PC-3 (cell line): ENCODE results near the gene FLRT1. TPM values are rescaled to one million over a fixed set of nuclear protein-coding genes. Genes with fewer than 3 reads are reported as not detected.

Source experiments
- ATAC-seq: fragments of 200-7000 bp; cut with Tn5 transposase; 2 replicates; pipeline ENCODE4 v1.9.1; 2020; ENCODE audit warnings: mild to moderate bottlenecking, moderate library complexity
- BruUV-seq: library from RNA; stranded (reverse); fragments of 400-500 nt; replicated peaks from 2 replicates; lab custom pipeline; 2021; lab: Mats Ljungman, UMichigan
- CTCF ChIA-PET: fragments of 300-600 bp; sonication (Branson Sonifier 250); formaldehyde crosslinking; loops from one replicate; lab custom pipeline; 2022; ENCODE audit warnings: antibody characterized with exemption; lab: Charles Lee
- POLR2A ChIA-PET: fragments of 300-600 bp; sonication (Branson Sonifier 250); formaldehyde crosslinking; loops from one replicate; lab custom pipeline; 2022; ENCODE audit warnings: antibody characterized with exemption; ENCODE audit not compliant: unreplicated experiment; lab: Charles Lee
- DNase-seq: peaks from one replicate; pipeline ENCODE4 v3.0.0-alpha.2; 2015
- H2AFZ ChIP-seq: fragments of 300-600 bp; sonication (generic); 2 replicates; pipeline ENCODE4 v1.6.0; 2016; ENCODE audit warnings: antibody characterized with exemption, low read length
- H3F3A ChIP-seq: fragments of 300-600 bp; sonication (generic); one replicate; pipeline ENCODE4 v1.6.0; 2017; ENCODE audit warnings: antibody characterized with exemption, low read length, control low read depth, mild to moderate bottlenecking; ENCODE audit not compliant: unreplicated experiment
- H3K27ac ChIP-seq: fragments of 300-600 bp; sonication (generic); 2 replicates; pipeline ENCODE4 v1.5.1; 2016; ENCODE audit warnings: mild to moderate bottlenecking, low read length
- H3K27me3 ChIP-seq: fragments of 300-600 bp; sonication (generic); 2 replicates; pipeline ENCODE4 v1.6.1; 2016; ENCODE audit warnings: low read length, mixed read lengths
- H3K36me3 ChIP-seq: fragments of 300-600 bp; sonication (generic); 2 replicates; pipeline ENCODE4 v1.6.1; 2016; ENCODE audit warnings: low read depth, mixed run types, low read length, mixed read lengths
- H3K4me1 ChIP-seq: fragments of 300-600 bp; sonication (generic); 2 replicates; pipeline ENCODE4 v1.5.1; 2016; ENCODE audit warnings: low read length; ENCODE audit not compliant: insufficient read depth
- H3K4me2 ChIP-seq: fragments of 300-600 bp; sonication (generic); 2 replicates; pipeline ENCODE4 v1.6.0; 2016; ENCODE audit warnings: low read length
- H3K4me3 ChIP-seq: fragments of 300-600 bp; sonication (generic); 2 replicates; pipeline ENCODE4 v1.5.1; 2016; ENCODE audit warnings: mild to moderate bottlenecking, low read length, mixed read lengths
- H3K79me2 ChIP-seq: fragments of 300-600 bp; sonication (generic); 2 replicates; pipeline ENCODE4 v1.6.1; 2017; ENCODE audit warnings: low read length, mixed read lengths
- H3K9ac ChIP-seq: fragments of 300-600 bp; sonication (generic); 2 replicates; pipeline ENCODE4 v1.6.0; 2016; ENCODE audit warnings: mild to moderate bottlenecking, low read length
- H3K9me2 ChIP-seq: fragments of 300-600 bp; sonication (generic); replicated peaks from 2 replicates; pipeline ENCODE4 v1.6.1; 2016; ENCODE audit warnings: mixed run types, low read length, mixed read lengths
- H3K9me3 ChIP-seq: fragments of 300-600 bp; sonication (generic); 2 replicates; pipeline ENCODE4 v1.6.1; 2016; ENCODE audit warnings: low read length, mixed read lengths
- H4K20me1 ChIP-seq: fragments of 300-600 bp; sonication (generic); 2 replicates; pipeline ENCODE4 v1.6.1; 2016; ENCODE audit warnings: low read length, mixed read lengths
- EZH2 ChIP-seq: fragments of 300-600 bp; sonication (generic); IDR thresholded peaks from one replicate; pipeline ENCODE4 v1.6.1; 2017; ENCODE audit warnings: antibody characterized with exemption, mild to moderate bottlenecking, low read length; ENCODE audit not compliant: unreplicated experiment
- EZH2phosphoT487 ChIP-seq: fragments of 300-600 bp; sonication (generic); IDR thresholded peaks from 2 replicates; pipeline ENCODE4 v1.6.1; 2018; ENCODE audit warnings: mild to moderate bottlenecking, antibody characterized with exemption, low read length, borderline replicate concordance
- intact Hi-C: fragments of 100-400 bp; cut with micrococcal nuclease; formaldehyde crosslinking; loops from 2 replicates; pipeline ENCODE4 v1.9.0; 2023
- total RNA-seq: library from RNA; depleted of rRNA; stranded (reverse); fragments of >200 nt; gene quantifications from 2 replicates; pipeline ENCODE4 v1.2.3, GENCODE V29; 2014; rRNA removed
- TF ChIP-seq, protein P1 (sequence below): fragments of 300-600 bp; sonication (generic); conservative IDR thresholded peaks from 2 replicates; pipeline ENCODE4 v1.5.1; 2017; ENCODE audit warnings: antibody characterized with exemption, low read depth, mild to moderate bottlenecking, low read length

The FLRT1 gene
- total RNA-seq, 1 experiment from 2014 or later, result not detected

DNA sequence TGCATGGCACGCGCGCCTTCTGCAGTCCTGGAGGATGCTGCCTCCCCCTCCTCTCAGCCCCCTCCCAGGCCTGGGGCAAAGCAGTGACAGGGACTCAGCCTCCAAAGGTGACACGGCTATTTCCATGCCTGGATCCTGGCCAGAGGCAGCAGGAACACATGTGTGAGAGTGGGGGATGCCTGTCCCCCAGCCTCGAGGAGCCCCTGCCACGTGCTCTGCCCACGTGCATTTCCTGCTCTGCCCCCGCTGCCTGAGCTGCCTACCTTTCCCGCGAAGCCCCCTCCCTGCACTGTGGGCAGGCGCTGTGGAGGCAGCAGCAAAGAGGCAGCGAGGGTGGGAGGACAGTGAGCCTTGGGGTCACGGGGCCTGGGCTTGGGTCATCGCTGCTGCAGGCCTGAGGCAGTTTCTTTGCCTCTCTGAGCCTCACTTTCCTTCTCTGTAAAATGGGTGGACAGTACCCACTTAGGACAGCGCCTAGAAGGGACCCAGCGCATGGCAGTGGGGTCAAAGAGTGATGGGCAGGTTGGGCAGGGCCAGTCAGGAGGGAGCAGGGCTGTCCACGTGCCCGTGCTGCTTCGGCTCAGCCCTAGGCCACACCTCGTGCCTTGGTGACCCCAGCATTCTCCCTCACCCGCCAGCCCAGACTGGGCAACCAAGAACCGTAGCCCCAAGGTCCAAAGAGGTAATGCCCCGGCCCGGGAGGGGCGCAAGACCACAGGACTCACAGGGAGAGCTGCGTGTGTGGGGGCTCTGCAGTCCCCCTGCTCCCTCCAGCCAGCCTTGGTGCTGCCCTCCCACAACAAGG, 48.6 kb downstream of the FLRT1 start:
- ChIA-PET CTCF (no interaction called here), POLR2A (interaction anchor here (0.5 kb wide), 1 partner anchor 120 kb away, joined by 10 read pairs; no protein-coding TSS in a partner anchor)
- no peaks in the 10 kb centered on the region for H3K9me3 ChIP-seq
- TF ChIP-seq EZH2phosphoT487 (no peak), EZH2 (no peak)
- TF ChIP-seq, protein P1, sequence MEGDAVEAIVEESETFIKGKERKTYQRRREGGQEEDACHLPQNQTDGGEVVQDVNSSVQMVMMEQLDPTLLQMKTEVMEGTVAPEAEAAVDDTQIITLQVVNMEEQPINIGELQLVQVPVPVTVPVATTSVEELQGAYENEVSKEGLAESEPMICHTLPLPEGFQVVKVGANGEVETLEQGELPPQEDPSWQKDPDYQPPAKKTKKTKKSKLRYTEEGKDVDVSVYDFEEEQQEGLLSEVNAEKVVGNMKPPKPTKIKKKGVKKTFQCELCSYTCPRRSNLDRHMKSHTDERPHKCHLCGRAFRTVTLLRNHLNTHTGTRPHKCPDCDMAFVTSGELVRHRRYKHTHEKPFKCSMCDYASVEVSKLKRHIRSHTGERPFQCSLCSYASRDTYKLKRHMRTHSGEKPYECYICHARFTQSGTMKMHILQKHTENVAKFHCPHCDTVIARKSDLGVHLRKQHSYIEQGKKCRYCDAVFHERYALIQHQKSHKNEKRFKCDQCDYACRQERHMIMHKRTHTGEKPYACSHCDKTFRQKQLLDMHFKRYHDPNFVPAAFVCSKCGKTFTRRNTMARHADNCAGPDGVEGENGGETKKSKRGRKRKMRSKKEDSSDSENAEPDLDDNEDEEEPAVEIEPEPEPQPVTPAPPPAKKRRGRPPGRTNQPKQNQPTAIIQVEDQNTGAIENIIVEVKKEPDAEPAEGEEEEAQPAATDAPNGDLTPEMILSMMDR, result no peak
- BruUV-seq, result no TSS peak
- H3K4me2 ChIP-seq, result no peak overlapping the region
- H3K79me2 ChIP-seq, result no peaks in the 10 kb centered on the region
- no peak overlapping the region for H3K9ac ChIP-seq
- no peak overlapping the region for H3K27ac ChIP-seq
- H3K36me3 ChIP-seq, result no peaks in the 10 kb centered on the region
- ATAC-seq (no peak), DNase-seq (no peak)
- H3F3A ChIP-seq, result no peaks in the 10 kb centered on the region
- no peak overlapping the region for H3K4me3 ChIP-seq
- no peaks in the 10 kb centered on the region for H4K20me1 ChIP-seq
- H3K4me1 ChIP-seq, result no peaks in the 10 kb centered on the region
- no peak overlapping the region for H2AFZ ChIP-seq
- no peaks in the 10 kb centered on the region for H3K27me3 ChIP-seq
- no peaks in the 10 kb centered on the region for H3K9me2 ChIP-seq
- intact Hi-C loops, result no loop called here

- Histone ChIP-seq H3F3A (no peaks in the 10 kb centered on the region), H3K9ac (no peak overlapping the region), H3K9me2 (no peaks in the 10 kb centered on the region), H3K27me3 (no peaks in the 10 kb centered on the region), H3K4me2 (no peak overlapping the region), H3K27ac (no peak overlapping the region), H3K4me3 (no peak overlapping the region), H4K20me1 (no peaks in the 10 kb centered on the region), H2AFZ (no peak overlapping the region), H3K36me3 (no peaks in the 10 kb centered on the region), H3K4me1 (no peaks in the 10 kb centered on the region), H3K9me3 (no peaks in the 10 kb centered on the region), H3K79me2 (no peaks in the 10 kb centered on the region)
- ChIA-PET POLR2A (no interaction called here), CTCF (no interaction called here)
- TF ChIP-seq, protein P1, result no peak
- TF ChIP-seq EZH2 (no peak), EZH2phosphoT487 (no peak)
- DNase-seq (no peak), ATAC-seq (no peak)
- intact Hi-C loops, result no loop called here
- no TSS peak for BruUV-seq
Measured at GRCh38 chr11:64084951-64085710, 49.4 kb downstream of the FLRT1 start.

Other genes starting within 250 kb of the FLRT1 start
- gene SPINDOC, start 222.5 kb upstream of the FLRT1 start, total RNA-seq, result 61.5 and 67.2 TPM in 2 replicates
- gene MARK2, start 196.8 kb upstream of the FLRT1 start, total RNA-seq, result 60.1 and 66.5 TPM in 2 replicates
- gene RCOR2, start 118.8 kb upstream of the FLRT1 start, total RNA-seq, result 1.2 and 1.4 TPM in 2 replicates
- 20.9 and 26.7 TPM in 2 replicates for gene NAA40, start 96.9 kb upstream of the FLRT1 start, total RNA-seq
- 1,480 and 1,500 TPM in 2 replicates for gene COX8A, start 61.3 kb upstream of the FLRT1 start, total RNA-seq
- 124 and 129 TPM in 2 replicates for gene OTUB1, start 49.5 kb upstream of the FLRT1 start, total RNA-seq
- gene MACROD1, start 130.2 kb downstream of the FLRT1 start, total RNA-seq, result 71.4 and 77.1 TPM in 2 replicates
- 543 and 557 TPM in 2 replicates for gene STIP1, start 150.2 kb downstream of the FLRT1 start, total RNA-seq
- 2.1 and 2.4 TPM in 2 replicates for gene FERMT3, start 170.8 kb downstream of the FLRT1 start, total RNA-seq
- 56.0 and 57.7 TPM in 2 replicates for gene TRPT1, start 190.3 kb downstream of the FLRT1 start, total RNA-seq
- 98.3 and 102 TPM in 2 replicates for gene NUDT22, start 190.3 kb downstream of the FLRT1 start, total RNA-seq
- 20.4 and 25.4 TPM in 2 replicates for gene DNAJC4, start 194.6 kb downstream of the FLRT1 start, total RNA-seq
- 27.9 and 39.4 TPM in 2 replicates for gene VEGFB, start 198.7 kb downstream of the FLRT1 start, total RNA-seq
- 215 and 248 TPM in 2 replicates for gene FKBP2, start 205.2 kb downstream of the FLRT1 start, total RNA-seq
- 1,496 and 2,060 TPM in 2 replicates for gene PPP1R14B, start 211.0 kb downstream of the FLRT1 start, total RNA-seq
- gene PLCB3, start 215.6 kb downstream of the FLRT1 start, total RNA-seq, result 69.0 and 88.3 TPM in 2 replicates
- 360 and 368 TPM in 2 replicates for gene BAD, start 248.7 kb downstream of the FLRT1 start, total RNA-seq
- 32.4 and 47.5 TPM in 2 replicates for gene GPR137, start 249.9 kb downstream of the FLRT1 start, total RNA-seq